GM18868 (cell line): ENCODE measurements around the gene ABCE1.

ENCODE experiments used
- ATAC-seq: cut with Tn5 transposase; IDR thresholded peaks from one replicate; pipeline ENCODE4 v1.9.1; 2021; ENCODE audit warnings: mild to moderate bottlenecking, moderate library complexity; ENCODE audit not compliant: unreplicated experiment

Gene ABCE1

GRCh38 chr4:145101091-145101490 lies 3.0 kb downstream of the ABCE1 start:
- ATAC-seq = no peak

GRCh38 chr4:145102619-145103018 lies 4.5 kb downstream of the ABCE1 start:
- no peak for ATAC-seq

- ATAC-seq = no peak
Observed at GRCh38 chr4:145103496-145103895, 5.4 kb downstream of the ABCE1 start.

GRCh38 chr4:145107126-145107525 lies 9.0 kb downstream of the ABCE1 start:
- no peak for ATAC-seq

GRCh38 chr4:145108128-145108527 lies 10.0 kb downstream of the ABCE1 start:
- peak; percentile 61 for ATAC-seq

GRCh38 chr4:145125396-145125795 lies 27.3 kb downstream of the ABCE1 start:
- ATAC-seq = no peak

- ATAC-seq = no peak
Observed at GRCh38 chr4:145130130-145130529, 32.0 kb downstream of the ABCE1 start.

GRCh38 chr4:145130788-145131399 lies 32.8 kb downstream of the ABCE1 start:
- no peak for ATAC-seq

- no peak for ATAC-seq
Observed at GRCh38 chr4:145131848-145132247, 33.7 kb downstream of the ABCE1 start.

GRCh38 chr4:145132511-145133098 lies 34.5 kb downstream of the ABCE1 start:
- ATAC-seq = peak; percentile 92

GRCh38 chr4:145136219-145136618 lies 38.1 kb downstream of the ABCE1 start:
- peak; percentile 22 for ATAC-seq

- ATAC-seq = no peak
Observed at GRCh38 chr4:145148980-145149379, 50.9 kb downstream of the ABCE1 start.

- no peak for ATAC-seq
Observed at GRCh38 chr4:145153181-145153903, 55.2 kb downstream of the ABCE1 start.

GRCh38 chr4:145153904-145154298 lies 55.8 kb downstream of the ABCE1 start:
- ATAC-seq = peak; percentile 58

GRCh38 chr4:145154573-145154972 lies 56.5 kb downstream of the ABCE1 start:
- peak; percentile 82 for ATAC-seq

- ATAC-seq = no peak
Observed at GRCh38 chr4:145155268-145155870, 57.3 kb downstream of the ABCE1 start.

GRCh38 chr4:145156986-145157385 lies 58.9 kb downstream of the ABCE1 start:
- ATAC-seq = no peak

- no peak for ATAC-seq
Observed at GRCh38 chr4:145161549-145161948, 63.4 kb downstream of the ABCE1 start.

- no peak for ATAC-seq
Observed at GRCh38 chr4:145167887-145168286, 69.8 kb downstream of the ABCE1 start.

- no peak for ATAC-seq
Observed at GRCh38 chr4:145168581-145169187, 70.6 kb downstream of the ABCE1 start.

- no peak for ATAC-seq
Observed at GRCh38 chr4:145170223-145170622, 72.1 kb downstream of the ABCE1 start.
